ENCODE results near the gene SPAG6. TPM values are rescaled to one million over a fixed set of nuclear protein-coding genes. Genes with fewer than 3 reads are reported as not detected.
A peak's percentile ranks its signal among the peaks of the same experiment; 100 is the strongest.

The SPAG6 gene
- total and polyA plus RNA-seq, 2 donors (not counting 1 experiment from before 2014, with no cell fraction given), result not detected

DNA sequence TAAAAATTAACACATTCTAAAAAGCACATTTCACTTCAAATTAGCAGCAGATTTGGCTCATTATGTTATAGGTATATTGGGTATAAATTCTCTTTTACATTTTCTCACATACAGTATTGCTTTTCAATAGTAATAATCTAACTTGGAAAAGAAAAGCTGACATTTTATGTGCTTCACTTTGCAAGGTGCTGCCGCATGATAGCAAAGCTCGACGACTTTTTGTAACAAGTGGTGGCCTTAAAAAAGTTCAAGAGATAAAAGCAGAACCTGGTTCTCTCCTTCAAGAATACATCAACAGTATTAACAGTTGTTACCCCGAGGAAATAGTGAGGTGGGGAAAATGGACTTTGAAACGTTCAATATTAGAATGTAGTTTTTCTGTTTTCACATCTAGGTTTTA is 65.5 kb downstream of the SPAG6 start:
- Histone ChIP-seq H3K79me2 (ENCODE audit: control insufficient read depth, insufficient read depth, low read length) (no peaks in the 10 kb centered on the region), H3K27me3 (ENCODE audit: control insufficient read depth, insufficient read depth, low read length) (no peaks in the 10 kb centered on the region), H3K27ac (ENCODE audit: insufficient read depth, low read length) (no peak overlapping the region), H3K4me2 (ENCODE audit: extremely low read depth, insufficient read depth, low read length) (no peak overlapping the region), H3K9me3 (ENCODE audit: control insufficient read depth, insufficient read depth, low read depth, low read length) (no peaks in the 10 kb centered on the region), H4K20me1 (ENCODE audit: control insufficient read depth, extremely low read depth, insufficient read depth, low read length) (no peaks in the 10 kb centered on the region), H3K4me1 (ENCODE audit: control insufficient read depth, extremely low read depth, insufficient read depth, low read length) (no peaks in the 10 kb centered on the region), H2AFZ (ENCODE audit: low read length) (no peak overlapping the region), H3K9ac (ENCODE audit: insufficient read depth, low read length) (no peak overlapping the region), H3K4me3 (replicated peaks in 1 of 4; ENCODE audit: control extremely low read depth in 1 of 4, insufficient read depth in 1 of 4, low read depth in 3 of 4, low read length in 4 of 4) (no peak overlapping the region), H3K36me3 (ENCODE audit: control insufficient read depth, insufficient read depth, low read length) (no peaks in the 10 kb centered on the region)
- no peak for TF ChIP-seq EZH2 (IDR thresholded peaks at IDR 0.05; ENCODE audit: low read length, missing control alignments)
- TF ChIP-seq, protein P1, sequence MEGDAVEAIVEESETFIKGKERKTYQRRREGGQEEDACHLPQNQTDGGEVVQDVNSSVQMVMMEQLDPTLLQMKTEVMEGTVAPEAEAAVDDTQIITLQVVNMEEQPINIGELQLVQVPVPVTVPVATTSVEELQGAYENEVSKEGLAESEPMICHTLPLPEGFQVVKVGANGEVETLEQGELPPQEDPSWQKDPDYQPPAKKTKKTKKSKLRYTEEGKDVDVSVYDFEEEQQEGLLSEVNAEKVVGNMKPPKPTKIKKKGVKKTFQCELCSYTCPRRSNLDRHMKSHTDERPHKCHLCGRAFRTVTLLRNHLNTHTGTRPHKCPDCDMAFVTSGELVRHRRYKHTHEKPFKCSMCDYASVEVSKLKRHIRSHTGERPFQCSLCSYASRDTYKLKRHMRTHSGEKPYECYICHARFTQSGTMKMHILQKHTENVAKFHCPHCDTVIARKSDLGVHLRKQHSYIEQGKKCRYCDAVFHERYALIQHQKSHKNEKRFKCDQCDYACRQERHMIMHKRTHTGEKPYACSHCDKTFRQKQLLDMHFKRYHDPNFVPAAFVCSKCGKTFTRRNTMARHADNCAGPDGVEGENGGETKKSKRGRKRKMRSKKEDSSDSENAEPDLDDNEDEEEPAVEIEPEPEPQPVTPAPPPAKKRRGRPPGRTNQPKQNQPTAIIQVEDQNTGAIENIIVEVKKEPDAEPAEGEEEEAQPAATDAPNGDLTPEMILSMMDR (conservative IDR thresholded peaks at IDR 0.05 in 1 of 2, IDR thresholded peaks at IDR 0.05 in 1 of 2; ENCODE audit: low read depth in 1 of 2, low read length in 2 of 2), result no peak
- no peak for DNase-seq (ENCODE audit: low read depth in 2 of 2)

DNA sequence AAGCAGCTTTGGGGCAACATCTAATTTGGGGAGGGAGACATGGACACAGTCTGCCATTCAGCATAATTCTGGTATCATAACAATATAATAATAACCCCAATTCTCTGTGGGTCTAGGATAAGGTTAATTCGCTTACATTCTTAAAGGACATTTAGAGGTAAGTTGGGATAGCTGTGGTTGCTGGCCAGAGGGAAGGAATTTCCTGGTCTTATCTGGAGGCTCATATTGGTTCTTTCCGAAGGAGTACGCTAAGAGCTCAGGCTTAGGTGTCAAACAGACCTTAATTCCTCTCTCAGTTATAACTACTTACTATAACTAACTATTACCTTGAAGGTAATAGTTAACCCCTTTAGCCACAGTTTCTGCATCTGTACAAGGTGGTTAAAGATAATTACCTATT is 68.8 kb downstream of the SPAG6 start:
- H3K4me3 ChIP-seq (replicated peaks in 1 of 4; ENCODE audit: control extremely low read depth in 1 of 4, insufficient read depth in 1 of 4, low read depth in 3 of 4, low read length in 4 of 4), result no peak overlapping the region
- DNase-seq (ENCODE audit: low read depth in 2 of 2), result peak in 1 of 2 donors; percentile 66
- no peaks in the 10 kb centered on the region for H3K9me3 ChIP-seq (ENCODE audit: control insufficient read depth, insufficient read depth, low read depth, low read length)
- H3K4me1 ChIP-seq (ENCODE audit: control insufficient read depth, extremely low read depth, insufficient read depth, low read length), result no peaks in the 10 kb centered on the region
- H3K27me3 ChIP-seq (ENCODE audit: control insufficient read depth, insufficient read depth, low read length), result no peaks in the 10 kb centered on the region
- H3K4me2 ChIP-seq (ENCODE audit: extremely low read depth, insufficient read depth, low read length), result no peak overlapping the region
- H3K79me2 ChIP-seq (ENCODE audit: control insufficient read depth, insufficient read depth, low read length), result no peaks in the 10 kb centered on the region
- H3K27ac ChIP-seq (ENCODE audit: insufficient read depth, low read length), result no peak overlapping the region
- H4K20me1 ChIP-seq (ENCODE audit: control insufficient read depth, extremely low read depth, insufficient read depth, low read length), result no peaks in the 10 kb centered on the region
- H3K9ac ChIP-seq (ENCODE audit: insufficient read depth, low read length), result no peak overlapping the region
- no peak overlapping the region for H2AFZ ChIP-seq (ENCODE audit: low read length)
- H3K36me3 ChIP-seq (ENCODE audit: control insufficient read depth, insufficient read depth, low read length), result no peaks in the 10 kb centered on the region
- no peak for TF ChIP-seq EZH2 (IDR thresholded peaks at IDR 0.05; ENCODE audit: low read length, missing control alignments)
- TF ChIP-seq, protein P1 (conservative IDR thresholded peaks at IDR 0.05 in 1 of 2, IDR thresholded peaks at IDR 0.05 in 1 of 2; ENCODE audit: low read depth in 1 of 2, low read length in 2 of 2), result no peak

DNA sequence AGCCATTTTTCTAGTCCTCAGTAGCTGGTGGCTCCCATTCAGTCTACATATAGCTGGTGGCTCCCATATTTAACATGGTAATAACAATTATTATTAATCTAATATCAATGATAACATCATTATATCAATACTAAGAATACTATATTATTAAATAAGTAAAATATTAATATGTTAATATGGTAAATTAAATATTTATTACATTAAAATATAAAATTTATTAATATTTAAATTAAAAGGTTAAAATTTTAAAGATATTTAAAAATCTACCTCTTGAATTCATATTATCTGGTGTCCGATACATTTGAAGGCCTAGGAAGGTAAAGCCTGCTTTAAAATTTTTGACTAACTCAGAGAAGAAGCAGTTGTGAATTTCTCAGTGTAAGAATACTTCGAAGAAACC is 69.8 kb downstream of the SPAG6 start:
- H3K36me3 ChIP-seq (ENCODE audit: control insufficient read depth, insufficient read depth, low read length), result no peaks in the 10 kb centered on the region
- no peak overlapping the region for H2AFZ ChIP-seq (ENCODE audit: low read length)
- H3K79me2 ChIP-seq (ENCODE audit: control insufficient read depth, insufficient read depth, low read length), result no peaks in the 10 kb centered on the region
- H4K20me1 ChIP-seq (ENCODE audit: control insufficient read depth, extremely low read depth, insufficient read depth, low read length), result no peaks in the 10 kb centered on the region
- no peaks in the 10 kb centered on the region for H3K9me3 ChIP-seq (ENCODE audit: control insufficient read depth, insufficient read depth, low read depth, low read length)
- H3K4me3 ChIP-seq (replicated peaks in 1 of 4; ENCODE audit: control extremely low read depth in 1 of 4, insufficient read depth in 1 of 4, low read depth in 3 of 4, low read length in 4 of 4), result no peak overlapping the region
- DNase-seq (ENCODE audit: low read depth in 2 of 2), result no peak
- TF ChIP-seq, protein P1 (conservative IDR thresholded peaks at IDR 0.05 in 1 of 2, IDR thresholded peaks at IDR 0.05 in 1 of 2; ENCODE audit: low read depth in 1 of 2, low read length in 2 of 2), result no peak
- TF ChIP-seq EZH2 (IDR thresholded peaks at IDR 0.05; ENCODE audit: low read length, missing control alignments), result no peak
- no peaks in the 10 kb centered on the region for H3K4me1 ChIP-seq (ENCODE audit: control insufficient read depth, extremely low read depth, insufficient read depth, low read length)
- no peak overlapping the region for H3K9ac ChIP-seq (ENCODE audit: insufficient read depth, low read length)
- no peaks in the 10 kb centered on the region for H3K27me3 ChIP-seq (ENCODE audit: control insufficient read depth, insufficient read depth, low read length)
- no peak overlapping the region for H3K27ac ChIP-seq (ENCODE audit: insufficient read depth, low read length)
- no peak overlapping the region for H3K4me2 ChIP-seq (ENCODE audit: extremely low read depth, insufficient read depth, low read length)
